Panc1 (cell line): ENCODE measurements around the gene HDAC7.

Experiments
- POLR2AphosphoS5 ChIP-seq: IDR thresholded peaks from 2 replicates; pipeline ENCODE4 v1.6.1; 2012; ENCODE audit warnings: mild to moderate bottlenecking, low read depth, low read length, moderate library complexity
- SIN3A ChIP-seq: IDR thresholded peaks from 2 replicates; pipeline ENCODE4 v1.6.1; 2012; ENCODE audit warnings: low read depth, mild to moderate bottlenecking, low read length, moderate library complexity, borderline replicate concordance; ENCODE audit not compliant: insufficient read depth
- TCF7L2 ChIP-seq: IDR thresholded peaks from 2 replicates; pipeline ENCODE4 v1.6.1; 2011; ENCODE audit warnings: mild to moderate bottlenecking, low read depth, low read length, inconsistent platforms
- TF ChIP-seq, protein P1 (sequence below), 2 experiments: IDR thresholded peaks; 2 replicates each; pipeline ENCODE4 v1.6.1; 2011 to 2012; ENCODE audit warnings: low read depth in 2 of 2, control low read depth in 1 of 2, low read length in 1 of 2, mild to moderate bottlenecking in 1 of 2, moderate library complexity in 1 of 2; ENCODE audit not compliant: insufficient read depth in 1 of 2
- TF ChIP-seq, protein P2 (sequence below): fragments of 450-650 bp; IDR thresholded peaks from 2 replicates; pipeline ENCODE4 v1.5.1; 2017; ENCODE audit warnings: mild to moderate bottlenecking

GRCh38 chr12:47816403-47817271 is 3.1 kb downstream of the HDAC7 start:
- TF ChIP-seq SIN3A = no peak
- TF ChIP-seq, protein P1, sequence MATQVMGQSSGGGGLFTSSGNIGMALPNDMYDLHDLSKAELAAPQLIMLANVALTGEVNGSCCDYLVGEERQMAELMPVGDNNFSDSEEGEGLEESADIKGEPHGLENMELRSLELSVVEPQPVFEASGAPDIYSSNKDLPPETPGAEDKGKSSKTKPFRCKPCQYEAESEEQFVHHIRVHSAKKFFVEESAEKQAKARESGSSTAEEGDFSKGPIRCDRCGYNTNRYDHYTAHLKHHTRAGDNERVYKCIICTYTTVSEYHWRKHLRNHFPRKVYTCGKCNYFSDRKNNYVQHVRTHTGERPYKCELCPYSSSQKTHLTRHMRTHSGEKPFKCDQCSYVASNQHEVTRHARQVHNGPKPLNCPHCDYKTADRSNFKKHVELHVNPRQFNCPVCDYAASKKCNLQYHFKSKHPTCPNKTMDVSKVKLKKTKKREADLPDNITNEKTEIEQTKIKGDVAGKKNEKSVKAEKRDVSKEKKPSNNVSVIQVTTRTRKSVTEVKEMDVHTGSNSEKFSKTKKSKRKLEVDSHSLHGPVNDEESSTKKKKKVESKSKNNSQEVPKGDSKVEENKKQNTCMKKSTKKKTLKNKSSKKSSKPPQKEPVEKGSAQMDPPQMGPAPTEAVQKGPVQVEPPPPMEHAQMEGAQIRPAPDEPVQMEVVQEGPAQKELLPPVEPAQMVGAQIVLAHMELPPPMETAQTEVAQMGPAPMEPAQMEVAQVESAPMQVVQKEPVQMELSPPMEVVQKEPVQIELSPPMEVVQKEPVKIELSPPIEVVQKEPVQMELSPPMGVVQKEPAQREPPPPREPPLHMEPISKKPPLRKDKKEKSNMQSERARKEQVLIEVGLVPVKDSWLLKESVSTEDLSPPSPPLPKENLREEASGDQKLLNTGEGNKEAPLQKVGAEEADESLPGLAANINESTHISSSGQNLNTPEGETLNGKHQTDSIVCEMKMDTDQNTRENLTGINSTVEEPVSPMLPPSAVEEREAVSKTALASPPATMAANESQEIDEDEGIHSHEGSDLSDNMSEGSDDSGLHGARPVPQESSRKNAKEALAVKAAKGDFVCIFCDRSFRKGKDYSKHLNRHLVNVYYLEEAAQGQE (IDR thresholded peaks at IDR 0.05; ENCODE audit: insufficient read depth in 1 of 2, low read depth in 2 of 2, low read length in 1 of 2) = no peak
- TF ChIP-seq, protein P2, sequence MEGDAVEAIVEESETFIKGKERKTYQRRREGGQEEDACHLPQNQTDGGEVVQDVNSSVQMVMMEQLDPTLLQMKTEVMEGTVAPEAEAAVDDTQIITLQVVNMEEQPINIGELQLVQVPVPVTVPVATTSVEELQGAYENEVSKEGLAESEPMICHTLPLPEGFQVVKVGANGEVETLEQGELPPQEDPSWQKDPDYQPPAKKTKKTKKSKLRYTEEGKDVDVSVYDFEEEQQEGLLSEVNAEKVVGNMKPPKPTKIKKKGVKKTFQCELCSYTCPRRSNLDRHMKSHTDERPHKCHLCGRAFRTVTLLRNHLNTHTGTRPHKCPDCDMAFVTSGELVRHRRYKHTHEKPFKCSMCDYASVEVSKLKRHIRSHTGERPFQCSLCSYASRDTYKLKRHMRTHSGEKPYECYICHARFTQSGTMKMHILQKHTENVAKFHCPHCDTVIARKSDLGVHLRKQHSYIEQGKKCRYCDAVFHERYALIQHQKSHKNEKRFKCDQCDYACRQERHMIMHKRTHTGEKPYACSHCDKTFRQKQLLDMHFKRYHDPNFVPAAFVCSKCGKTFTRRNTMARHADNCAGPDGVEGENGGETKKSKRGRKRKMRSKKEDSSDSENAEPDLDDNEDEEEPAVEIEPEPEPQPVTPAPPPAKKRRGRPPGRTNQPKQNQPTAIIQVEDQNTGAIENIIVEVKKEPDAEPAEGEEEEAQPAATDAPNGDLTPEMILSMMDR = no peak
- TF ChIP-seq TCF7L2 = no peak
- no peak for TF ChIP-seq POLR2AphosphoS5
